Loucy (cell line): ENCODE data around the gene ZNF891.

Experiments
- H2AFZ ChIP-seq: fragments of 200-600 bp; sonication (generic); 2 replicates; pipeline ENCODE4 v1.6.0; 2016; ENCODE audit warnings: antibody characterized with exemption, mild to moderate bottlenecking, low read length, moderate library complexity
- H3F3A ChIP-seq: fragments of 200-600 bp; 2 replicates; pipeline ENCODE4 v1.6.0; 2016; ENCODE audit warnings: antibody characterized with exemption, low read depth, mild to moderate bottlenecking
- H3K27me3 ChIP-seq: fragments of 200-600 bp; sonication (generic); 2 replicates; pipeline ENCODE4 v1.6.1; 2014; ENCODE audit warnings: low read length, mild to moderate bottlenecking; ENCODE audit not compliant: insufficient read depth, poor library complexity, severe bottlenecking
- H3K36me3 ChIP-seq: fragments of 200-600 bp; sonication (generic); 2 replicates; pipeline ENCODE4 v1.6.1; 2016; ENCODE audit warnings: low read length; ENCODE audit not compliant: insufficient read depth
- H3K4me1 ChIP-seq: fragments of 200-600 bp; sonication (generic); 2 replicates; pipeline ENCODE4 v1.5.1; 2014; ENCODE audit warnings: low read length, mild to moderate bottlenecking; ENCODE audit not compliant: insufficient read depth, poor library complexity, severe bottlenecking
- H3K4me2 ChIP-seq: fragments of 200-600 bp; sonication (generic); 2 replicates; pipeline ENCODE4 v1.6.0; 2014; ENCODE audit warnings: antibody characterized with exemption, low read length, low read depth, mild to moderate bottlenecking; ENCODE audit not compliant: poor library complexity, severe bottlenecking
- H3K4me3 ChIP-seq: fragments of 200-600 bp; sonication (generic); 2 replicates; pipeline ENCODE4 v1.5.1; 2014; ENCODE audit warnings: low read length, mild to moderate bottlenecking, mixed read lengths; ENCODE audit not compliant: poor library complexity, severe bottlenecking
- H3K79me2 ChIP-seq: fragments of 200-600 bp; sonication (generic); 2 replicates; pipeline ENCODE4 v1.6.1; 2014; ENCODE audit warnings: low read length; ENCODE audit not compliant: insufficient read depth
- H3K9ac ChIP-seq: fragments of 200-600 bp; sonication (generic); 2 replicates; pipeline ENCODE4 v1.6.0; 2014; ENCODE audit warnings: mild to moderate bottlenecking, low read depth, low read length, moderate library complexity; ENCODE audit not compliant: poor library complexity, severe bottlenecking
- H3K9me2 ChIP-seq: fragments of 200-600 bp; sonication (generic); replicated peaks from 2 replicates; pipeline ENCODE4 v1.6.1; 2016; ENCODE audit warnings: low read depth, low read length, mixed read lengths
- H3K9me3 ChIP-seq: fragments of 200-600 bp; sonication (generic); 2 replicates; pipeline ENCODE4 v1.6.1; 2014; ENCODE audit warnings: mild to moderate bottlenecking, antibody characterized with exemption, low read length, low read depth; ENCODE audit not compliant: insufficient read depth
- H4K20me1 ChIP-seq: fragments of 200-600 bp; sonication (generic); 2 replicates; pipeline ENCODE4 v1.6.0; 2014; ENCODE audit warnings: antibody characterized with exemption, low read length, mild to moderate bottlenecking; ENCODE audit not compliant: insufficient read depth, poor library complexity, severe bottlenecking
- CTCF ChIP-seq: fragments of 200-600 bp; sonication (generic); conservative IDR thresholded peaks from 2 replicates; pipeline ENCODE4 v1.5.1; 2014; ENCODE audit warnings: mild to moderate bottlenecking, antibody characterized with exemption, low read length
- EZH2phosphoT487 ChIP-seq: fragments of 200-600 bp; IDR thresholded peaks from 2 replicates; pipeline ENCODE4 v1.6.1; 2018; ENCODE audit warnings: antibody characterized with exemption, mild to moderate bottlenecking, moderate library complexity, borderline replicate concordance

ZNF891 gene

GRCh38 chr12:133156125-133156690 lies 26.1 kb upstream of the ZNF891 start:
- no peaks in the 10 kb centered on the region for H4K20me1 ChIP-seq
- no peak overlapping the region for H2AFZ ChIP-seq
- no peak overlapping the region for H3K9ac ChIP-seq
- no peak overlapping the region for H3K4me3 ChIP-seq
- no peaks in the 10 kb centered on the region for H3K36me3 ChIP-seq
- H3K9me2 ChIP-seq = no peaks in the 10 kb centered on the region
- no peaks in the 10 kb centered on the region for H3K4me1 ChIP-seq
- H3K9me3 ChIP-seq = peaks cover 61% of the 10 kb centered on the region; the same call in 1 of the 2 replicates
- TF ChIP-seq CTCF = no peak
- no peak for TF ChIP-seq EZH2phosphoT487
- no peaks in the 10 kb centered on the region for H3K27me3 ChIP-seq
- no peak overlapping the region for H3K4me2 ChIP-seq
- no peaks in the 10 kb centered on the region for H3K79me2 ChIP-seq
- H3F3A ChIP-seq = no peaks in the 10 kb centered on the region

- peaks cover 17% of the 10 kb centered on the region; the same call in 1 of the 2 replicates for H3K9me3 ChIP-seq
Observed at GRCh38 chr12:133145981-133146380, 15.9 kb upstream of the ZNF891 start.

DNA sequence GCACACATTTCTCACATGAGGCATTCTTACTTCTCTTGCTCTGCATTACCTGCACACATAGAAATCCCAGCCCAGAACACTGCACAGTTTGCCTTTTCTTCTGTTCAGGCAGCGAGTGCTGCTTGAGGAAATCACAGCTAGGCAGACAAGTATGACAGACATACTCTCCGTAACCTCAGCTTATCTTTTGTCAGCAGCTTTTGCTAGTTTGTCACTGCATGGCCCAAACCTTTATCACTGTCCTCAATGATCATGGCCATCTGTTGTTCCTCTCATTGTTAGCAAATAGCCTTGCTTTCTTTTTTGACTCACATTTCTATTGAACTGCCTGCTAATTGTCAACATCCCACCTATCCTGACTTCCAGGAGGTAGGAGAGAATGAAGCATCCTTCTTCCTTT lies 5.7 kb upstream of the ZNF891 start:
- Histone ChIP-seq H3K4me3 (no peak overlapping the region), H4K20me1 (no peaks in the 10 kb centered on the region), H3K4me2 (no peak overlapping the region), H3K27me3 (no peaks in the 10 kb centered on the region), H3K79me2 (no peaks in the 10 kb centered on the region), H3F3A (no peaks in the 10 kb centered on the region), H3K9ac (no peak overlapping the region), H3K9me2 (no peaks in the 10 kb centered on the region), H3K4me1 (peaks cover 2% of the 10 kb centered on the region), H3K36me3 (no peaks in the 10 kb centered on the region), H3K9me3 (peaks cover 49% of the 10 kb centered on the region), H2AFZ (no peak overlapping the region)
- TF ChIP-seq CTCF (no peak), EZH2phosphoT487 (no peak)

More at GRCh38 chr12:133145981-133146380, 15.9 kb upstream of the ZNF891 start:
- Histone ChIP-seq H3K4me1 (no peaks in the 10 kb centered on the region), H3K9me2 (no peaks in the 10 kb centered on the region), H4K20me1 (no peaks in the 10 kb centered on the region), H3K4me3 (no peak overlapping the region), H3K36me3 (no peaks in the 10 kb centered on the region), H2AFZ (no peak overlapping the region), H3K27me3 (no peaks in the 10 kb centered on the region), H3K9ac (no peak overlapping the region), H3F3A (no peaks in the 10 kb centered on the region), H3K79me2 (no peaks in the 10 kb centered on the region), H3K4me2 (no peak overlapping the region)
- TF ChIP-seq EZH2phosphoT487 (no peak), CTCF (no peak)
